AG04449 (cell line): ENCODE data around the gene ATP5PO.

Source experiments
- CTCF ChIA-PET: fragments of 350-600 bp; formaldehyde crosslinking; extraction: SDS; loops from one replicate; lab custom pipeline; 2021; ENCODE audit warnings: antibody characterized with exemption; lab: Yijun Ruan, JAX
- POLR2A ChIA-PET: fragments of 400-600, 350-600 bp; formaldehyde crosslinking; extraction: SDS; loops from one replicate; lab custom pipeline; 2020; ENCODE audit warnings: antibody characterized with exemption, inconsistent platforms; lab: Yijun Ruan, JAX
- DNase-seq: peaks from one replicate; pipeline ENCODE4 v3.0.0-alpha.2; 2010; ENCODE audit warnings: low read depth, low spot score
- H3K4me3 ChIP-seq: 2 replicates; pipeline ENCODE4 v1.5.1; 2011; ENCODE audit warnings: low read depth, mild to moderate bottlenecking, control low read depth, low read length
- TF ChIP-seq, protein P1 (sequence below): IDR thresholded peaks from one replicate; pipeline ENCODE4 v1.5.1; 2011; ENCODE audit warnings: mild to moderate bottlenecking, moderate library complexity, low read length, control low read depth, inconsistent platforms; ENCODE audit not compliant: insufficient read depth; ENCODE audit errors: missing control alignments

The ATP5PO gene

DNA sequence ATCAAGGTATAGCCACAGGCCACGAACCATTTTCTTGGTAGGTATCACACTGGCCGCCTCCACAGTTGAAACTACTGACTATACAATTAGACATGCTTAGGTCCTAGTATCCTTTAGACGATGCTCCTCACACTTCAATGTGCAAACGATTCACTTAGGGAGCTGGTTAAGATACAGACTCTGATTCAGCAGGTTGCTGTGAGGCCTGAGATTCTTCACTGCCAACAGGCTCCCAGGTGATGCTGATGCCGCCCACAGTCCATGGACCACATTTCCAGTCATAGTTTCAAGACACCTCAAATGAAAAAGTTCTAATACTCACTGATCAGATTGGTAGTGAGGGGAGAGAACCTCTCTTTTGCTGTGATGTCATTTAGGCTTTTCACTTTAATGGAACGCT is 6.8 kb downstream of the ATP5PO start:
- POLR2A ChIA-PET = no interaction called here
- no peak for DNase-seq
- TF ChIP-seq, protein P1, sequence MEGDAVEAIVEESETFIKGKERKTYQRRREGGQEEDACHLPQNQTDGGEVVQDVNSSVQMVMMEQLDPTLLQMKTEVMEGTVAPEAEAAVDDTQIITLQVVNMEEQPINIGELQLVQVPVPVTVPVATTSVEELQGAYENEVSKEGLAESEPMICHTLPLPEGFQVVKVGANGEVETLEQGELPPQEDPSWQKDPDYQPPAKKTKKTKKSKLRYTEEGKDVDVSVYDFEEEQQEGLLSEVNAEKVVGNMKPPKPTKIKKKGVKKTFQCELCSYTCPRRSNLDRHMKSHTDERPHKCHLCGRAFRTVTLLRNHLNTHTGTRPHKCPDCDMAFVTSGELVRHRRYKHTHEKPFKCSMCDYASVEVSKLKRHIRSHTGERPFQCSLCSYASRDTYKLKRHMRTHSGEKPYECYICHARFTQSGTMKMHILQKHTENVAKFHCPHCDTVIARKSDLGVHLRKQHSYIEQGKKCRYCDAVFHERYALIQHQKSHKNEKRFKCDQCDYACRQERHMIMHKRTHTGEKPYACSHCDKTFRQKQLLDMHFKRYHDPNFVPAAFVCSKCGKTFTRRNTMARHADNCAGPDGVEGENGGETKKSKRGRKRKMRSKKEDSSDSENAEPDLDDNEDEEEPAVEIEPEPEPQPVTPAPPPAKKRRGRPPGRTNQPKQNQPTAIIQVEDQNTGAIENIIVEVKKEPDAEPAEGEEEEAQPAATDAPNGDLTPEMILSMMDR = no peak
- no peak overlapping the region for H3K4me3 ChIP-seq
- CTCF ChIA-PET = no interaction called here

DNA sequence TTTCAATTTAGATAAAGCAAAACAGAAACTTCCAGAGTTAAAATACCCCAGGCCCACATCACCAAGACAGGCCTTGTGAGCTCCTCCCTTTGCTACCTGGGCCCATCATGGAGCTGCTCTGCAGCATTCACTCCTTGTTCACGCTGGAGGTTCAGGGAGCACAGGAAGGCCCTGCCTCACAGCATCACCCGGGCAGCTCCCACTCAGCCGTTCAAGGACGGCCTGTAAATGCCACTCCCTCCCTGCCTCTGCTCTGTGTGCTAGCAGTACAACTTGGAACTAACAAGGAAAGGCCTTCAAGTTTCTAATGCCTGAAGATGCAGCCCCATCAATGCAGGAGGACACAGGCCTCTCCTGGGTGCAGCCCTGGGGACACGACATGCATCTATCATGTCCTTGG is 11.6 kb downstream of the ATP5PO start:
- POLR2A ChIA-PET = no interaction called here
- TF ChIP-seq, protein P1 = no peak
- no peak for DNase-seq
- H3K4me3 ChIP-seq = no peak overlapping the region
- CTCF ChIA-PET = interaction anchor here (1.6 to 1.7 kb wide), 2 partner anchors 9 to 11 kb away, joined by 4 to 5 read pairs; partner anchors contain the start of gene ATP5PO

DNA sequence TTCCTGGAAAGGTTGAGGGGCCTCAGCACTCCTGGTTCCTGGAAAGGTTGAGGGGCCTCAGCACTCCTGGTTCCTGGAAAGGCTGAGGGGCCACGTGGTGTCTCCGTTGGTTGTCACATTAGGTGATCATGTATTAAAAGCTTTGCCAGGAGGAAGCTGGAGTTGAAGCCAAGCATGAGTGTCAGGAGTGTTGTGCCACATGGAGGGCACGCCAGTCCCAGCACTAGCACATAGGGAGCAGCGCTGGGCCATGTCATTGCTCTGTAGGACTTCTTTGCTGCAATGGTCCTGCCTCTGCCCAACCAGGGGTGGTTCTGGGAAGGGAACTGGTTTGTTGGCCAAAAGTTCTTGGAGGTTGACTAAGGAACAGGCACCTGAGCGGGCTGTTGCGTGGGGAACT is 13.3 kb downstream of the ATP5PO start:
- DNase-seq = no peak
- CTCF ChIA-PET = interaction anchor here (1.0 to 2.0 kb wide), 10 partner anchors 10 to 302 kb away, joined by 3 to 11 read pairs (median 4); no protein-coding TSS in a partner anchor
- POLR2A ChIA-PET = no interaction called here
- no peak overlapping the region for H3K4me3 ChIP-seq
- TF ChIP-seq, protein P1 = no peak

DNA sequence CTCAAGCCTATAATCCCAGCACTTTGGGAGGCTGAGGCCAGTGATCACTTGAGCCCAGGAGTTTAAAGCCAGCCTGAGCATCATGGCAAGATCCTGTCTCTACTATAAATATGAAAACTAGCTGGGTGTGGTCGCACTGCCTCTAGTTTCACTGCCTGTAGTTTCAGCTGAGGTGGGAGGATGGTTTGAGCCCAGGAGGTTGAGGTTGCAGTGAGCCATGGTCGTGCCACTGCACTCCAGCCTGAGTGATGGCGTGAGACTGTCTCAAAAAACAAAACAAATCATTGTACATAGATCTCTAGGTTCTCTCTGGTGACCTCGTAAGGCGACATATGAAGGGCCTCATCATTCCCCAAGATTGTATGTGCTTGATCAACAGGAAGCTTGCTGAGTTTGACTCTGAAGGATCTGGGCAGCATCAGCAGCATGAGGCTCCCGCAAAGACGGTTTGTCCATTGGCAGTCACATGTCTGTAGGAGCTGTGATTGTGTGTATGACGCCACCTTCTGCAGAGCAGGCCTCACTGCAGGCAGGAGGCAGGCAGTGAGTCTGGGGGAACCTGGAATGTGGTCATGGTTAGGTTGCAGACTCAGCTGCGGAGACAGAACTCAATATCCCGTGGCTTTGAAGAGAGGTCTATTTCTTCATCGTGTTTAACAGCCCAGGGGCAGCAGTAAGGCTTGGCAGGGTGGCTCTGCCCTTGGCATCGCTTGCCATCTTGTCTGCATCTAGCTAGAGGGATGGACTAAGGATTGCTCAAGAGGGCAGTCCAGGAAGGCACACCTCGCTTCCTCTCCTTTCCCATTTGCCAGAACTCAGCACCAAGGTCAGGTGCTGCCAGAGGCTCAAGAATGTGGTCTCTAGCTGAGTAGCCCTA is 14.0 kb downstream of the ATP5PO start:
- ChIA-PET POLR2A (interaction anchor here (0.6 kb wide), 1 partner anchor 139 kb away, joined by 4 read pairs; no protein-coding TSS in a partner anchor), CTCF (interaction anchor here (1.0 to 2.0 kb wide), 11 partner anchors 10 to 302 kb away, joined by 3 to 11 read pairs (median 4); no protein-coding TSS in a partner anchor)
- DNase-seq = no peak
- TF ChIP-seq, protein P1 = peak; percentile 69
- H3K4me3 ChIP-seq = no peak overlapping the region

DNA sequence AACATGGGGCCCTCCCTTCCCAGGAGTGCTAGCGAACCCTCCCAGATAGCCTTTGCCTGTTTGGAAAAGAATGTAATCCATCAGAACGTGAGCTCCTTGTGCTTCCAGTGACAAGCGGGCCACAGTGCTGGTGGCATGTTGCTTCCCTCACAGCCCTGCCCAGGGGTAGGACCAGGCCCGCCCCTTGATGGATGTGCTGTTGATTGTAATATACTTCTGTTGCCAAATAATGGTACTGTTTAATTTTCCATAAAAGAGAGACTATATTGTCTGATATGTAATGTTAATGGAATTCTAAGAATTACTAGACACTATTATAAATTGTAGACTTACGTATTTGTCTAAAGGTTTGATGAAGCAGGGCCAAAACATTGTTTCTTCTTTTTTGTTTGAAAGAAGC is 16.4 kb downstream of the ATP5PO start:
- TF ChIP-seq, protein P1 = no peak
- CTCF ChIA-PET = interaction anchor here (0.8 to 2.2 kb wide), 5 partner anchors 13 to 448 kb away, joined by 3 to 16 read pairs (median 6); no protein-coding TSS in a partner anchor
- H3K4me3 ChIP-seq = no peak overlapping the region
- POLR2A ChIA-PET = no interaction called here
- no peak for DNase-seq

DNA sequence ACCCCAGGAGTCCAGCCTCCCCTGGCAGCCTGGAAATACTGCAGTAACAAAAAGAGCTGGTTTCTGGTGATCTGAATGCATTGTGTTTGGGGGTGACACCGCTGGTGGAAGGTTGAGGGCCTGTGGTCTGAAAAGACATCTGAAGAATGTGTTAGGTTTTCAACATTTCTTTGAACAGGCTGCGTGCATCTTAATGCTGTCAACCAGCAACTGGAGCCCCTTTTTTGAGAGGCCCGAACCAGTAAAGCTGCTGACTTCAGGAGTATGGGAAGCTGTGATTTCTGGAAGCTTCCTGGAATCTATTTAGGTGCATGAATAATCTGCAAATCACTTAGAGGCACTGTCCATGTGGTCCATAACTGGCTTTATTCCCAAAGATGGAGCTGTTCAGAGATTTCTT is 17.0 kb downstream of the ATP5PO start:
- POLR2A ChIA-PET = interaction anchor here (0.6 kb wide), 1 partner anchor 243 kb away, joined by 3 read pairs; no protein-coding TSS in a partner anchor
- CTCF ChIA-PET = interaction anchor here (1.1 to 2.2 kb wide), 4 partner anchors 14 to 449 kb away, joined by 4 to 16 read pairs (median 6); no protein-coding TSS in a partner anchor
- no peak for DNase-seq
- TF ChIP-seq, protein P1 = no peak
- H3K4me3 ChIP-seq = no peak overlapping the region
